ENCODE data around the gene STXBP2.
A peak's percentile ranks its signal among the peaks of the same experiment; 100 is the strongest.

The STXBP2 gene

GRCh38 chr19:7636691-7637373 lies at the start of gene STXBP2:
STXBP2 (plus strand) TSS chr19:7637110; CDS start chr19:7637150, 40 bp downstream.
- TF ChIP-seq CTCF (IDR thresholded peaks at IDR 0.05): 0 out of 2 replicates have a peak, but pooled peaks have one; percentile 22
- TF ChIP-seq ZFX (IDR thresholded peaks at IDR 0.05; ENCODE audit: borderline replicate concordance): no peak
- H3K27ac ChIP-seq: peak within 1 kb of the TSS; percentile 71

GRCh38 chr19:7589822-7590221 lies 47.1 kb upstream of the STXBP2 start:
- no peak for TF ChIP-seq ZFX (IDR thresholded peaks at IDR 0.05; ENCODE audit: borderline replicate concordance)
- TF ChIP-seq CTCF (IDR thresholded peaks at IDR 0.05): no peak
- peak overlapping the region; percentile 83 for H3K27ac ChIP-seq

GRCh38 chr19:7590256-7590655 lies 46.7 kb upstream of the STXBP2 start:
- H3K27ac ChIP-seq: peak overlapping the region; percentile 83

GRCh38 chr19:7595466-7596133 lies 41.3 kb upstream of the STXBP2 start, which contains the start of gene CAMSAP3:
CAMSAP3 (plus strand) TSS chr19:7595863; CDS start chr19:7596003, 140 bp downstream.
- H3K27ac ChIP-seq: peak within 1 kb of the TSS; percentile 83
- TF ChIP-seq ZFX (IDR thresholded peaks at IDR 0.05; ENCODE audit: borderline replicate concordance) (no peak), CTCF (IDR thresholded peaks at IDR 0.05) (no peak)

More at GRCh38 chr19:7590256-7590655, 46.7 kb upstream of the STXBP2 start:
- TF ChIP-seq ZFX (IDR thresholded peaks at IDR 0.05; ENCODE audit: borderline replicate concordance): no peak
- TF ChIP-seq CTCF (IDR thresholded peaks at IDR 0.05): no peak

GRCh38 chr19:7596211-7596937 lies 40.5 kb upstream of the STXBP2 start:
- H3K27ac ChIP-seq: peak overlapping the region; percentile 83
- TF ChIP-seq CTCF (IDR thresholded peaks at IDR 0.05) (no peak), ZFX (IDR thresholded peaks at IDR 0.05; ENCODE audit: borderline replicate concordance) (no peak)

- H3K27ac ChIP-seq: peak overlapping the region; percentile 83
- no peak for TF ChIP-seq CTCF (IDR thresholded peaks at IDR 0.05)
- no peak for TF ChIP-seq ZFX (IDR thresholded peaks at IDR 0.05; ENCODE audit: borderline replicate concordance)
These were observed 39.2 kb upstream of the STXBP2 start for GRCh38 chr19:7597689-7598088.

Measured in 22Rv1 (cell line).